ENCODE data around the gene RPL22. TPM values are rescaled to one million over a fixed set of nuclear protein-coding genes. Genes with fewer than 3 reads are reported as not detected.

The RPL22 gene
- total RNA-seq, 1 donor from 2014 or later = 414 TPM

- peaks cover 1% of the 10 kb centered on the region for H3K4me1 Mint-ChIP-seq (ENCODE audit: low read depth)
These were observed 24.0 kb downstream of the RPL22 start for GRCh38 chr1:6175411-6175828.

GRCh38 chr1:6174621-6175410 lies 24.6 kb downstream of the RPL22 start:
- H3K4me3 Mint-ChIP-seq (ENCODE audit: low read depth) = no peak overlapping the region
- H3K4me1 Mint-ChIP-seq (ENCODE audit: low read depth) = peaks cover 1% of the 10 kb centered on the region
- no peak for DNase-seq (ENCODE audit: low spot score, unreplicated experiment)
- no peaks in the 10 kb centered on the region for H3K9me3 Mint-ChIP-seq (ENCODE audit: low read depth)
- H3K36me3 Mint-ChIP-seq (ENCODE audit: insufficient read depth) = no peaks in the 10 kb centered on the region
- peaks cover 5% of the 10 kb centered on the region for H3K27me3 Mint-ChIP-seq
- no peak overlapping the region for H3K27ac Mint-ChIP-seq
- no peak for TF ChIP-seq CTCF (IDR thresholded peaks at IDR 0.05; ENCODE audit: unreplicated experiment)

More at GRCh38 chr1:6175411-6175828, 24.0 kb downstream of the RPL22 start:
- peaks cover 5% of the 10 kb centered on the region for H3K27me3 Mint-ChIP-seq
- H3K9me3 Mint-ChIP-seq (ENCODE audit: low read depth) = no peaks in the 10 kb centered on the region
- no peaks in the 10 kb centered on the region for H3K36me3 Mint-ChIP-seq (ENCODE audit: insufficient read depth)
- TF ChIP-seq CTCF (IDR thresholded peaks at IDR 0.05; ENCODE audit: unreplicated experiment) = no peak
- no peak for DNase-seq (ENCODE audit: low spot score, unreplicated experiment)
- H3K27ac Mint-ChIP-seq = no peak overlapping the region
- H3K4me3 Mint-ChIP-seq (ENCODE audit: low read depth) = no peak overlapping the region

- peaks cover 19% of the 10 kb centered on the region for H3K27me3 Mint-ChIP-seq
- DNase-seq (ENCODE audit: low spot score, unreplicated experiment) = no peak
- H3K27ac Mint-ChIP-seq = no peak overlapping the region
- no peak for TF ChIP-seq CTCF (IDR thresholded peaks at IDR 0.05; ENCODE audit: unreplicated experiment)
- no peaks in the 10 kb centered on the region for H3K9me3 Mint-ChIP-seq (ENCODE audit: low read depth)
- H3K4me1 Mint-ChIP-seq (ENCODE audit: low read depth) = no peaks in the 10 kb centered on the region
- H3K4me3 Mint-ChIP-seq (ENCODE audit: low read depth) = no peak overlapping the region
- no peaks in the 10 kb centered on the region for H3K36me3 Mint-ChIP-seq (ENCODE audit: insufficient read depth)
These were observed 26.8 kb downstream of the RPL22 start for GRCh38 chr1:6172549-6172948.

GRCh38 chr1:6171548-6172124 lies 27.8 kb downstream of the RPL22 start:
- Mint-ChIP-seq H3K4me1 (ENCODE audit: low read depth) (no peaks in the 10 kb centered on the region), H3K27ac (no peak overlapping the region), H3K4me3 (ENCODE audit: low read depth) (no peak overlapping the region), H3K9me3 (ENCODE audit: low read depth) (no peaks in the 10 kb centered on the region), H3K27me3 (peaks cover 25% of the 10 kb centered on the region), H3K36me3 (ENCODE audit: insufficient read depth) (no peaks in the 10 kb centered on the region)
- no peak for DNase-seq (ENCODE audit: low spot score, unreplicated experiment)
- TF ChIP-seq CTCF (IDR thresholded peaks at IDR 0.05; ENCODE audit: unreplicated experiment) = peak; percentile 35

- no peak overlapping the region for H3K27ac Mint-ChIP-seq
These were observed 28.6 kb downstream of the RPL22 start for GRCh38 chr1:6170742-6171201.

More at GRCh38 chr1:6170742-6171201, 28.6 kb downstream of the RPL22 start:
- no peaks in the 10 kb centered on the region for H3K4me1 Mint-ChIP-seq (ENCODE audit: low read depth)
- peaks cover 25% of the 10 kb centered on the region for H3K27me3 Mint-ChIP-seq
- no peaks in the 10 kb centered on the region for H3K9me3 Mint-ChIP-seq (ENCODE audit: low read depth)
- TF ChIP-seq CTCF (IDR thresholded peaks at IDR 0.05; ENCODE audit: unreplicated experiment) = no peak
- no peak for DNase-seq (ENCODE audit: low spot score, unreplicated experiment)
- H3K4me3 Mint-ChIP-seq (ENCODE audit: low read depth) = no peak overlapping the region
- H3K36me3 Mint-ChIP-seq (ENCODE audit: insufficient read depth) = no peaks in the 10 kb centered on the region
